Right ventricle myocardium inferior (tissue), 1 donor: ENCODE measurements around the gene GPD1L. TPM values are rescaled to one million over a fixed set of nuclear protein-coding genes. Genes with fewer than 3 reads are reported as not detected.
"Not testable (repeated sequence)": the region's sequence is repeated elsewhere in the genome, so short reads cannot be mapped to it uniquely, and the experiment has no call there.

Experiments used
- ATAC-seq: fragments of 200-7000 bp; cut with Tn5 transposase; one replicate; pipeline ENCODE4 v1.9.1; 2020; ENCODE audit warnings: mild to moderate bottlenecking, moderate library complexity
- DNase-seq: peaks from one replicate; pipeline ENCODE4 v3.0.0; 2021; ENCODE audit errors: missing footprints
- intact Hi-C: fragments of 100-400 bp; cut with DNase I; formaldehyde crosslinking; loops from one replicate; pipeline ENCODE4 v1.11.0; 2022
- total RNA-seq: library from RNA; stranded (reverse); fragmentation: NEBNext Ultra II Directional; extraction: Animal tissue kit (Norgen Biotek cat#: 25700); gene quantifications from one replicate; pipeline ENCODE4 v1.2.1, GENCODE V29; 2021
- donor health status: DM: no; HTN: yes; CAD: no; lungs with severe emphysema.

The GPD1L gene
- total RNA-seq, 1 donor from 2014 or later = 223 TPM

- DNase-seq = no peak
- intact Hi-C loops = no loop called here
- ATAC-seq = no peak
These were observed 54.3 kb downstream of the GPD1L start for GRCh38 chr3:32160706-32161214.

DNA sequence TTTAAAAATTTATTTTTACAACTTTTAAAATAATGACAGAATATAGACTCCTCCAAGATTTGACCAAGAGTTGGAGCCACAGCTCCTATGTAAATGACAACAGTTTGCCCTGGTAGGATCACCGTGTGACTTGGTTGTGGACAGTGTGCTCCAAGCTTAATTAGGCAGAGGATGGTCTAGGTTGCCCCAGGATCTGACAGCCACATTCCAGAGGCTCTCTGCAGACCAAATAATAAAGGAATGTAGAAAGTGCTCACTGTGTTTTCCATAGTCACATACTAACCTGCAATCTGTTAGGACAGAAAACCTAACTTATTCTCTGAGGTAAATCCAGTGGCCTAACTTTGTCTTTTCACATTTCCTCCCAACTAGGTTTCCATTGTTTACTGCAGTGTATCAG, 59.0 kb downstream of the GPD1L start:
- ATAC-seq (no peak), DNase-seq (no peak)
- intact Hi-C loops = no loop called here

DNA sequence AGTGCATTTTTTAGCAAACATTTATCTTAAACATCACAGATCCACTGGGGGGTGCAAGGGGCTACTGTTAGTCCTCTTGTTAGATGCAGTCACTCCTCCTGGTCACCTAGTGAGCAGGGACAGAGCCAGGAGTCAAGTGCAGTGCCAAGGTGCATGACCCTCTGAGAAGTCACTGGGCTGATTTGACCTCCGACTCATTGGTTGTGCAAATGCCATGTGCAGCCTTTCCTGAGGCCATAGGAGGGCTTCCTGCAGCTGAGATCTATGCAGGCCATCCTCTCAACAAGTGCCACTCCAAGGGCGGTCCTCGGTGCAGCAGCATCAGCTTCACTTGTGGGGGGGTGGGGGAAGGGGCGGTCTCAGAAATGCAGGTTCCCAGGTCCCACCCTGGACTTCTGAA, 60.2 kb downstream of the GPD1L start:
- no peak for ATAC-seq
- intact Hi-C loops = no loop called here
- DNase-seq = no peak

GRCh38 chr3:32172420-32172819, 66.0 kb downstream of the GPD1L start:
- intact Hi-C loops = loop anchor here (10.0 kb wide), 1 partner anchor 292 kb away; no protein-coding TSS in a partner anchor

DNA sequence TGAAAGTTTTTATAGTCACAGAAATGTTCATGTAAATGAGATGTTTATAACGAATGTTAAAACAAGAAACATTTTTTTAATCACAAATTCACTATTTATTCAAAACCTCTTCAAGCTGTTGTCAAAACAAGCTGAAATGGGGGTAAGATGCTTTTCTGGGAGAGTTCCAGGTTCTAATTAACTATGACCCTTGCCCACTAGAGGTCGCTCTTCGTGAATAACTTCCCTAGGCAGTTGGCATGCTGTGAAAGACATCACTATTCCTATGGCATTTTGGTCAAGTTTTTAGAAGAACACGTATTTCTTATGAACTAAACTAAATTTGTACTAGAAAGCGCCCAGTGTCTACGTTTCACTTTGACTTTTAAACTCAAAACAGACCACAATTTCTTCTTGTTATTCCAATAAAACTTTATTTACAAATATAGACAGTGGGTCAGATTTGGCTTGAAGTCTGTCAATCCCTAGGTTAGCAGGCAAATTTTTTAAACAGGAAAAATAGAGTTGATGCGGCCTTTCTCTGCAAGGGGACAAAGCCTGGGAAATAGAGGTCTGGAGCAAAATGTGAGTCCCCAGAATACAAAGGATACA, 69.3 kb downstream of the GPD1L start:
- DNase-seq = no peak
- ATAC-seq = no peak
- intact Hi-C loops = loop anchor here (2.0 to 10.0 kb wide), 4 partner anchors 122 to 289 kb away; no protein-coding TSS in a partner anchor

More at GRCh38 chr3:32172420-32172819, 66.0 kb downstream of the GPD1L start:
- DNase-seq (no peak), ATAC-seq (no peak)

GRCh38 chr3:32176989-32177701, 70.7 kb downstream of the GPD1L start:
- ATAC-seq (peak; percentile 54), DNase-seq (no peak)
- intact Hi-C loops = loop anchor here (1.0 to 10.0 kb wide), 5 partner anchors 63 to 288 kb away; no protein-coding TSS in a partner anchor

- intact Hi-C loops = loop anchor here (1.0 to 10.0 kb wide), 5 partner anchors 63 to 287 kb away; no protein-coding TSS in a partner anchor
- ATAC-seq (peak; percentile 88), DNase-seq (no peak)
These were observed 71.3 kb downstream of the GPD1L start for GRCh38 chr3:32177702-32178198.

- DNase-seq (no peak), ATAC-seq (no peak)
- intact Hi-C loops = loop anchor here (1.0 kb wide), 1 partner anchor 58 kb away; the partner anchor contains the start of gene CMTM8
These were observed 73.8 kb downstream of the GPD1L start for GRCh38 chr3:32180141-32180784.

DNA sequence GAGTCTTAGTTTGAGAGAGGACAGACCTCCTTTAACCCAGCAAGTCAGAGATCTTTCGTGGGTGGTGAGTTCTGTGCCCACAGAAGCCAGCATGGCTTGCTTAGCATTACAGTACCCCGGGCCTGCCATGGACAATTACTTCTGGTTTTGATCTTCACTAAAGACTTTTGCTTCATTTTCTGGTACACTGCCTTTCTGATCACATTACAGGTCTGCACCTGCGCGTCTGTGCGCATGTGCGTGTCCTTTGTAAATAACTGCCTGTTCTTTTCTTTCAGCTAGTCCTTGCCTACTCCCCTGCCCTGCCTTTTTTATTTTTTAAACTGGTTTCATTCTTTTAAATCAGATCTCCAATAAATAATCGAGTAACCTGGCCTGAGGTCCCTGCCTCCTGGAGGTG, 74.9 kb downstream of the GPD1L start:
- DNase-seq = no peak
- intact Hi-C loops = no loop called here
- no peak for ATAC-seq

GRCh38 chr3:32181796-32182195, 75.4 kb downstream of the GPD1L start:
- no peak for ATAC-seq
- DNase-seq = no peak
- intact Hi-C loops = no loop called here

GRCh38 chr3:32184187-32184730, 77.8 kb downstream of the GPD1L start:
- ATAC-seq (no peak), DNase-seq (no peak)
- intact Hi-C loops = no loop called here

DNA sequence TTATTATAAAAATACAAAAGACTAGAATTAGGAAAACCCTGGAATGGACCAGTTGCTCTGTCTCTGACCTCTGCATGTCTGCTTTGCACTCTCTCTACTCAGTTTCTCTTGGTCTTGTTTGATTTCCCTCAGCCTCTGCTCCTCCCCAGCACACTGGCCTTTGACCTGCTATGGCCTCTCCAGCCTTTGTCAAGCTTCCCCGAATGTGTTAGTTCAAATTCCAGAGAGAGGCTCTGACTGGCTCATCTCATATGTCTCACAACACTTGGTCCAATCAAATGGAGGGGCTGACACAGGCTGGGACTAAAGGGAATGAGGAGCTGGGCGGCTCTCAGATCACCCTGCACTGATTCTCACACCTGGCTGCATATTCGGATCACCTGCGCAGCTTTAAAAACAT, 79.7 kb downstream of the GPD1L start:
- intact Hi-C loops = no loop called here
- no peak for ATAC-seq
- no peak for DNase-seq

DNA sequence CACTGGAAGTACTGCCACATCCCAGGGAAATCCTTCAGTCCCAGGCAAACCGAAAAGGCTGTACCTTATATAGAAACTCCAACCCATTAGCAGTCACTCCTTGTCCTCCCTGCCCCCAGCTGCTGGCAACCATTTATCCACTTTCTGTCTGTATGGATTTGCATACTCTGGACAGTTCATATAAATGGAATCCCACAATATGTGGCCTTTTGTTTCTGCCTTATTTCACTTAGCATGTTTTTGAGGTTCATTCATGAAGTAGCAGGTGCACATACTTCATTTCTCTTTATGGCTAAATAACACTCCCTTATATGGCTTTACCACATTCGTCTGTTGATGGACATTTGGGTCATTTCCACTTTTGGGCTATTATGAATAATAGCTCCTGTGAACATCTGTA, 80.5 kb downstream of the GPD1L start:
- ATAC-seq (no peak), DNase-seq (no peak)
- intact Hi-C loops = no loop called here

- ATAC-seq (no peak), DNase-seq (no peak)
- intact Hi-C loops = no loop called here
These were observed 83.3 kb downstream of the GPD1L start for GRCh38 chr3:32189693-32190092.

DNA sequence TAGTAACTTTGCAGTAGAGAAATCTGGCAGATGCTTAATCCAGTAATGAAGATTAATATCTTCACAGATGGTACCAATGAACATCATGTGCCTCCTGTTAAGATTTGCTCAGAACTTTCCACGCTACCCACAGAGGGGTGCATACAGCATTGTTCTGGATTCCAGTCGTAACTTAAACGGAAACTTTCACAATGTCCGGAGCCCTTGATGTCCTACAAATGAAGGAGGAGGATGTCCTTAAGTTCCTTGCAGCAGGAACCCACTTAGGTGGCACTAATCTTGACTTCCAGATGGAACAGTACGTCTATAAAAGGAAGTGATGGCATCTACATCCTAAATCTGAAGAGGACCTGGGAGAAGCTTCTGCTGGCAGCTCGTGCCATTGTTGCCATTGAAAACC, 84.1 kb downstream of the GPD1L start:
- ATAC-seq, intact Hi-C loops: not testable (repeated sequence)

DNA sequence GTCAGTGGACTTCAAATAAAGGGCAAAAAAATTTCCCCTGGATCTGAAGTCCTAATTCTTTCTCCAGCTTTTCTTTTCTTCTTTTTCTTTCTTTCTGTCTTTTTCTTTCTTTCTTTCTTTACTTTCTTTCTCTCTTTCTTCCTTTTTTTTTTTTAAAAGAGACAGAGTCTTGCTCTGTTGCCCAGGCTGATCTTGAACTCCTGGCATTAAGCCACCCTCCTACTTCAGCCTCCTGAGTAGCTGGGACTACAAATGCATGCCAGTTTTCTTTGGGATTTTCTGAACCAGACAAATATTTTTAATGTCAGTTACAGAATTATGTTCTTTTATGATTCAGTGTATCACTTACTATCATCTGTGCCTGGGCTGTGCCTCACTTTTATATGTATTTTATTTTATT, 86.7 kb downstream of the GPD1L start:
- intact Hi-C loops = no loop called here
- ATAC-seq (no peak), DNase-seq (no peak)

More for the DNA sequence above, 84.1 kb downstream of the GPD1L start:
- not testable (repeated sequence) for DNase-seq

DNA sequence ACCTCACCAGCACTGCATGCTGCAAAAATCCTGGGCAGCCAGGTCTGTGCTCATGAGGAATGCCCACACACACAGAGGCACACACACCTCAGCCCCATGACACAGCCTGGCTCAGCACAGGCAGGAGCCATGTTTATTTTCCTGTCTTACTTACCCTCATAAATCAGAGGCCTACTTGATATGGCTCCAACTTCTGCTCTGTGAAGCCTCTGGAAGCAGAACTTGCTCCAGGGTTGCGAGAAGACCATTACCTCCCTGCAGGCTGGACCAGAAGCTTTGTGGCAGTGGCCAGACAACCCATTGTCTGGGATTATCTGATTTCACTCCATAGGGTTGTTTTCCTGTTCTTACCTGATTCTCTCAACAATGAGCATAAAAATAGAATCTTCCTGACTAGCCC, 88.2 kb downstream of the GPD1L start:
- intact Hi-C loops = no loop called here
- DNase-seq = no peak
- ATAC-seq = no peak

DNA sequence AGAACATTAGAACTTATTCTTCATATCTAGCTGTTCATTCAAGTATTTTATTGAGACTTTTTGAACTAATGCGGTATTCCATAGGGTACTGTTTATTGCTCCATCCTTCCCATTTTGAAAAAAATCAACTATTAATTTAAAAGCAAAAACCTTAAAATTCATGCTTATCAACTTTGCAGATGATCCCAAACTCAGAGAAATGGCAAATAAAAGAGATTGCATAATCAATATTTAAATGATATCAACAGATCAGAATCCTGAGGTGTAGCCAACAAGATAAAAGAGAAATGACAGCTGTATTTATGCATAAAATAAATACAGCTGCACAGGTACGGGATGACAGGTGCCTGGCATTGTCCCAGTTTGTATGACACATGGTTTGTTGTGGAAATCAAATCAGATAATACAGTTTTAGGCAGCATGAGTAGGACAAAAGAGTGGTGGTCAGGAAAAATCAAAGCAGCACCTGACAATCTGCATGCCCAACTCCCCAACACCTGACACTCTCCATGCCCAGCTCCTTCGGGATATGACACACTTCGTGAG, 89.6 kb downstream of the GPD1L start:
- DNase-seq (no peak), ATAC-seq (no peak)
- intact Hi-C loops = no loop called here

DNA sequence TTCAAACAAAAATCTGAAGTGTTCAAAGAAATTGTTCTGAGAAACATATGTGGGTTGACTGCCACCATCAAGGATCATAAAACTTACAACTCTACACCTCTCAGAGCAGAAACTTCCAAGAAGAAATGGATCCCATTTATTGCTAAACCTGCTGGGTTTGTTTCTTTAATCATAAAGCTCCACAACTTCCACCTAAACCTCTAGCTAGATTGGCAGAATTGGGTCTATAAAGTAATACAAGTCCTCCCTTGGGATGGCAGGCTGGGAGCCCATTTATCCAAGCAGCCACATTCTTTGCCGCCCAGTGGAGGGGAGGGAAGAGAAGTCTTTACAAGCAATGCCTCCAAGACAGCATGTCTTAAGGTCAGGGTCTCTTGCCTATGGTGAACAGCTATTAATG, 91.6 kb downstream of the GPD1L start:
- DNase-seq = no peak
- intact Hi-C loops = no loop called here
- no peak for ATAC-seq
